ENCODE data around the gene CRHR2. TPM values are rescaled to one million over a fixed set of nuclear protein-coding genes. Genes with fewer than 3 reads are reported as not detected.

The CRHR2 gene
- total RNA-seq, 2 donors from 2014 or later, result 0.17 TPM; not detected in 1

DNA sequence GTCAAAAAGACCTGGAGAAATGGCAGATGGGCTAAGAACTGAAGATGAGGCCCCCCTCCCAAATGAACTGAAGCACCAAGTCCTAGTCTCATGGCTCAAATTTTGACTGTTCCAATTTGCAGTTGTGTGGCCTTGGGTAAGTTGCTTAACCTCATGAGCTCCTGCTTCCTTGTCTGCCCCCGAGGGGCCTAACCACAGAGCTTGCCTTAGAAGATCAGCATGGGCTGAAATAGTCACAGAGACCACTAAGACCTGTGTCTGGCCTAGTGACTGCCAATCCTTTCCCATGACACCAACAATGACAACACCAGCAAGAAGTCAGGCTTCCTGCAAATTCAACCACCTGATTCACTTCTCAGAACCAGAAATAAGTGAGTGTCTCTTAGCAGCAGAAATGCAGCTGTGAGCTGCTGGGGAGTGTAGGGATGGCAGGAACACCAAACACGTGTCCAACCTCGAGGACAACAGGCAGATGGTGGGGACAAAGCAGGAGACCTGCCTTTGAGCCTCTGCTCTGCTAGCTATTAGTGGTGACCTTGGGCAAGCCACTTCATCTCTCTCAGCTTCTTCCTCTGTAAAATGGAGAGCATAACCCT is 23.7 kb downstream of the CRHR2 start:
- WGBS, result 76% methylated on average over 3 of the region's 3 CpGs
- H3K4me1 ChIP-seq (replicated peaks), result no peaks in the 10 kb centered on the region
- H3K9me3 ChIP-seq, result no peaks in the 10 kb centered on the region
- no peak overlapping the region for H3K27ac ChIP-seq
- H3K4me3 ChIP-seq, result no peak overlapping the region
- intact Hi-C loops (cut with DNase I), result no loop called here
- no peak for DNase-seq (ENCODE audit: low spot score)
- H3K36me3 ChIP-seq, result no peaks in the 10 kb centered on the region
- TF ChIP-seq, protein P1, sequence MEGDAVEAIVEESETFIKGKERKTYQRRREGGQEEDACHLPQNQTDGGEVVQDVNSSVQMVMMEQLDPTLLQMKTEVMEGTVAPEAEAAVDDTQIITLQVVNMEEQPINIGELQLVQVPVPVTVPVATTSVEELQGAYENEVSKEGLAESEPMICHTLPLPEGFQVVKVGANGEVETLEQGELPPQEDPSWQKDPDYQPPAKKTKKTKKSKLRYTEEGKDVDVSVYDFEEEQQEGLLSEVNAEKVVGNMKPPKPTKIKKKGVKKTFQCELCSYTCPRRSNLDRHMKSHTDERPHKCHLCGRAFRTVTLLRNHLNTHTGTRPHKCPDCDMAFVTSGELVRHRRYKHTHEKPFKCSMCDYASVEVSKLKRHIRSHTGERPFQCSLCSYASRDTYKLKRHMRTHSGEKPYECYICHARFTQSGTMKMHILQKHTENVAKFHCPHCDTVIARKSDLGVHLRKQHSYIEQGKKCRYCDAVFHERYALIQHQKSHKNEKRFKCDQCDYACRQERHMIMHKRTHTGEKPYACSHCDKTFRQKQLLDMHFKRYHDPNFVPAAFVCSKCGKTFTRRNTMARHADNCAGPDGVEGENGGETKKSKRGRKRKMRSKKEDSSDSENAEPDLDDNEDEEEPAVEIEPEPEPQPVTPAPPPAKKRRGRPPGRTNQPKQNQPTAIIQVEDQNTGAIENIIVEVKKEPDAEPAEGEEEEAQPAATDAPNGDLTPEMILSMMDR (IDR thresholded peaks at IDR 0.05), result no peak
- no peak for TF ChIP-seq POLR2AphosphoS5 (IDR thresholded peaks at IDR 0.05)
- no peak for TF ChIP-seq POLR2A (IDR thresholded peaks at IDR 0.05)
- H3K27me3 ChIP-seq (replicated peaks; ENCODE audit: insufficient read depth), result peaks cover 5% of the 10 kb centered on the region

DNA sequence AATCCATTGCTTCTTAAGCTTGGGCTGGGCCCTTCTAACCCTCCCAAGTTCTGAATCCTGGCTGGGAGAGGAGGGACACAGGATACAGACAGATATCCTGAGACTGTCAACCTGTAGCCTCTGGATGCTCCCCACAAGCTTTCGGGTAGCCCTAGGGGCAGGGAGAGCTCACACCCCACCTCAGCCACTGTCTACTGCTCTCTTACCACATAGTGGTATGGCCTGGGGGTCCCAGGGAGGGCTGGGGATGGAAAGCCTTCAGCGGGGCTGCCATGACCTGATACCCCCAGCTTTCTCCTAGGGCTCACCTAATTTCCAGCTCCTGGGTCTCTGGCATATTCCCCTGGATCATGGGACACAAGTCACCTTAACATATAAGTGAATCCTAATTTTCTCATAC is 25.1 kb downstream of the CRHR2 start:
- no peak overlapping the region for H3K4me3 ChIP-seq
- no peaks in the 10 kb centered on the region for H3K36me3 ChIP-seq
- no peak for DNase-seq (ENCODE audit: low spot score)
- intact Hi-C loops (cut with DNase I), result no loop called here
- 95% methylated on average over 2 of the region's 2 CpGs for WGBS
- H3K27ac ChIP-seq, result no peak overlapping the region
- TF ChIP-seq POLR2AphosphoS5 (IDR thresholded peaks at IDR 0.05) (no peak), POLR2A (IDR thresholded peaks at IDR 0.05) (no peak)
- TF ChIP-seq, protein P1 (IDR thresholded peaks at IDR 0.05), result no peak
- H3K4me1 ChIP-seq (replicated peaks), result no peaks in the 10 kb centered on the region
- no peaks in the 10 kb centered on the region for H3K9me3 ChIP-seq
- H3K27me3 ChIP-seq (replicated peaks; ENCODE audit: insufficient read depth), result peaks cover 5% of the 10 kb centered on the region

DNA sequence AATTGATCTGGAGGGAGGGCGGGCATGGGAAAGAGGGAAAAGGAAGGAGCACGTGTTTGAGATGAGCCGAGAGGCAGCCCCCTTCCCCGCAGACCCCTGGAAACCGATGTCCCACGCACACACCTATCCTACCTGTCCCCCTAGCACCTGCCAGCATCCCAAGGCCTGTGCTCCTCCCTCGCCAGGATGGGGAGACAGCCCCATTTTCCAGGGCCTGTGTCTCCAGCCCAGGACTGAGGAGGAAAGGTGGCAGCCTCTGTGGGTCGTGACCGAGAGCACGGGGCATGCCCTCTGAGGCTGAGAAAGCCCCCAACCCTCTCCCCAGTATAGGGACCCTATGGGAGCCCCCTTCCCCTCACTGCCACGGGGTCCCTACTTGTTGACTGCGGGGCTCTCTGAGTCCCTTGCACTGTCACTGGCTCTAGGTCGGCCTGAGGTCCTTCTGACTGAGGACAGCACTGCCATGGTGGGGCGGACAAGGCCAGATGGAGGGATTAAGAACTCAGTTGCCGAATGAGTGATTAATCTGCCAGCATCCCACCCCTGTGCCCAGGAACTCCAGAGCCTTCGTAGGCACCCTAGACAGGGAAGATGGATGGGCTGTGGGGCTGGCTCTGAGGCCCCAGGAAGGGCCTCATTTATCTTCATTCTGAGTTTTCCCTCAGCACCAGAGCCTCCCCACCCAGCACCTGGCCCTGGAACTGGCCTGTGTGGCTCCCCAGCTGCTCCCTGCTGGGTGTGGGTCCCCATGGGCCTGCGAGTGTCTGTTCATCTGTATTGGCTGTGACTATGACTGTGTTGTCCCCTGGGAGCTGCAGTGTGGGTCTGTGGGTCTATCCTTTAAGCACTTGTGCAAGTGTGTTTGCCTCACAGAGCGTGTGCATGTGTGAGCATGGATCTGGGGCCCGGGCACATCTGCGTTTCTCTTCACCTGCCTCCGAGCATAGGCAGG is 26.0 kb downstream of the CRHR2 start:
- no peak overlapping the region for H3K27ac ChIP-seq
- no peaks in the 10 kb centered on the region for H3K4me1 ChIP-seq (replicated peaks)
- H3K27me3 ChIP-seq (replicated peaks; ENCODE audit: insufficient read depth), result peaks cover 5% of the 10 kb centered on the region
- no peak for TF ChIP-seq POLR2A (IDR thresholded peaks at IDR 0.05)
- TF ChIP-seq POLR2AphosphoS5 (IDR thresholded peaks at IDR 0.05), result no peak
- no peaks in the 10 kb centered on the region for H3K9me3 ChIP-seq
- H3K36me3 ChIP-seq, result no peaks in the 10 kb centered on the region
- intact Hi-C loops (cut with DNase I), result no loop called here
- no peak overlapping the region for H3K4me3 ChIP-seq
- DNase-seq (ENCODE audit: low spot score), result no peak
- 86% methylated on average over 20 of the region's 21 CpGs for WGBS

DNA sequence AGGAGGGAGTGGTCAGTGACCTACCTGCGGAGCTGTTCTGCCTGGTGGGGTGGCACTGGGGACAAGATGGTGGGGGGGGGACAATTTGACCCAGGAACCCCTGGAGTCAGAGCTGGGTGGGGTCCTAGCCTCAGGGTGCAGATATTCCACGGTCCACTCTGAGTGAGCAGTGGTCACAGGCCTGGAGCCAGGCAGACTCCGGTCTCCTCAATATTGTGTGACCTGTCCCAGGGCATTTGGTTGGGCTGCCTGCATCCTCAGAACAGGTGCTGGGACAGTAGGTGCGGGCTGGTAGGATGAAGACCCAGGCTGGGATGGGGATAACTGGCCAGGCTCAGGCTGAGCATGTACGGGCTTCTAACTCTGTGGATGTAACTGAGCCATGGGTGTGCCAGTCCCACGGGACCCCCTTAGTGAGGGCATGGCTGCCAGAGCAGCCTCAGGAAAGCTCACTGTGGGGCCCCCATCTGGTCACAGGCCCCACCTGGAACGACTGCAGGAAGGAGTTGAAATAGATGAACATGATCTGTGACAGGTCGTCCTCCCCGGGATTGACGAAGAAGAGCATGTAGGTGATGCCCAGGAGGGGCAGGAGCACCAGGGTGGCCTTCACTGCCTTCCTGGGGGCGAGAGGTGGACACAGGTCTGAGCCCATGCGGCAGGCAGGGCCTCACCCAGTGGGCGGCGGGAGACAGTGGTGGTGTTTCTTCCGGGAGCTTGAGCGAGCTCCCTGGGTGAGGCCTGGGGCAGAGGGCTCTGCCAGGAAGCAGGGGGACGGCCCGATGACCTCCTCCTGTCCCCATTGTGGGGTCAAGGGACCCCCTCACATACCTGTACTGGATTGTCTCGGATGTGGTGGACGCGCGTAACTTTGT is 26.9 kb downstream of the CRHR2 start:
- intact Hi-C loops (cut with DNase I), result no loop called here
- no peak overlapping the region for H3K4me3 ChIP-seq
- H3K27me3 ChIP-seq (replicated peaks; ENCODE audit: insufficient read depth), result peaks cover 2% of the 10 kb centered on the region
- WGBS, result 93% methylated on average over 21 of the region's 22 CpGs
- no peaks in the 10 kb centered on the region for H3K9me3 ChIP-seq
- H3K36me3 ChIP-seq, result no peaks in the 10 kb centered on the region
- DNase-seq (ENCODE audit: low spot score), result no peak
- H3K4me1 ChIP-seq (replicated peaks), result no peaks in the 10 kb centered on the region
- no peak for TF ChIP-seq POLR2A (IDR thresholded peaks at IDR 0.05)
- H3K27ac ChIP-seq, result no peak overlapping the region

DNA sequence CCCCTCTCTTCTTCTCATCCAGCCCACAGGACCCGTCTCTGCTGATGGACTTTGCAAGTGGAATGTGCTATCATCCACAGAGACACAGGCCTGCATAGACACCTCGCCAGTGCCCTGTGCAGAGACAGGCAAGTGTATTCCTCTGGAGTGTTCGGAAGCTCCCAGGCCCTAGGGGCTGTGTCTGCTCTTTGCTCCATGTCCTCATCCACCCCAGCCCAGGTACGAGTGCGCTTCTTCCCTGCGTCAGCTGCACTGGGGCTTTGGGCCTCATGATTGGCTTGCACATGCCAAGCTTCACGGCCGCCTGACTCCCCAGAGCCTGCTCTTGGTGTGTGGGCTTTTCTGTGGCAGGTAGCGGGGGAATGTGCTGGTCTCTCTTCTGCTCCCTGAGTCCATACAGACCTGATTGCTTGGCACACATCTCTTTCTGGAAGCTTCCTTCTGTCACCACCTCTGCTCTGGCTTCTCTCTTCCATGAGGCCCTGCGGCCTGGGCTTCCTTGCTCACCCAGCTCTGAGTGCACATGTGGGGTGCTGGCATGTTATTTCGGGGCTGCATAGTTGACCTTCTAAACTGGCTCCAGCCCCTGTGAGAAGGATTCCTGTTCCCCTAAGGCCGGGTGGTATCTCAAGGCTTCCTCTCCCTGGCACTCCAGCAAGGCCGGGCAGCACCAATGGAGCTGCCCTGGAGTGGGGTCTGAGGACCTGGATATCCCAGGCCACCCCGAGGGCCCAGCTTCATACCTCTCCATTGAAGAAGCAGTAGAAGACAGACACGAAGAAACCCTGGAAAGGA is 27.8 kb downstream of the CRHR2 start:
- H3K36me3 ChIP-seq, result no peaks in the 10 kb centered on the region
- TF ChIP-seq POLR2AphosphoS5 (IDR thresholded peaks at IDR 0.05) (no peak), POLR2A (IDR thresholded peaks at IDR 0.05) (no peak)
- TF ChIP-seq, protein P1 (IDR thresholded peaks at IDR 0.05), result no peak
- no peak overlapping the region for H3K27ac ChIP-seq
- intact Hi-C loops (cut with DNase I), result no loop called here
- no peaks in the 10 kb centered on the region for H3K27me3 ChIP-seq (replicated peaks; ENCODE audit: insufficient read depth)
- no peak overlapping the region for H3K4me3 ChIP-seq
- no peak for DNase-seq (ENCODE audit: low spot score)
- 90% methylated on average over 15 of the region's 15 CpGs for WGBS
- H3K9me3 ChIP-seq, result no peaks in the 10 kb centered on the region
- no peaks in the 10 kb centered on the region for H3K4me1 ChIP-seq (replicated peaks)
